Prostate gland (tissue), 2 donors: ENCODE measurements around the gene SNX3. TPM values are rescaled to one million over a fixed set of nuclear protein-coding genes. Genes with fewer than 3 reads are reported as not detected.
"Not testable (repeated sequence)": the region's sequence is repeated elsewhere in the genome, so short reads cannot be mapped to it uniquely, and the experiment has no call there.

Experiments used
- DNase-seq: peaks from one replicate; pipeline ENCODE4 v3.0.0-alpha.2; 2019; ENCODE audit warnings: low spot score
- H3K27ac ChIP-seq, 2 donors: fragments of 200-600 bp; sonication (generic); 2 replicates each; pipeline ENCODE4 v1.5.1; 2017 to 2019
- H3K27me3 ChIP-seq: fragments of 200-600 bp; sonication (generic); replicated peaks from 2 replicates; pipeline ENCODE4 v1.5.1; 2019; ENCODE audit not compliant: insufficient read depth
- H3K36me3 ChIP-seq, 2 donors: fragments of 200-600 bp; sonication (generic); 1 replicate in 1 of 2; 2 replicates in 1 of 2; pipeline versions ENCODE4 v1.5.1 to v1.8.1; 2017 to 2019
- H3K4me1 ChIP-seq: fragments of 200-600 bp; sonication (generic); replicated peaks from 2 replicates; pipeline ENCODE4 v1.5.1; 2019
- H3K4me3 ChIP-seq, 2 donors: fragments of 200-600 bp; sonication (generic); 2 replicates each; pipeline ENCODE4 v1.5.1; 2017 to 2019
- H3K9me3 ChIP-seq: fragments of 200-600 bp; sonication (generic); 2 replicates; pipeline ENCODE4 v1.5.1; 2017
- POLR2A ChIP-seq: fragments of 450-650 bp; IDR thresholded peaks from one replicate; pipeline ENCODE4 v1.6.1; 2016; ENCODE audit warnings: antibody characterized with exemption, mild to moderate bottlenecking
- POLR2AphosphoS5 ChIP-seq: sonication (generic); formaldehyde crosslinking; IDR thresholded peaks from one replicate; pipeline ENCODE4 v1.6.1; 2017; ENCODE audit warnings: antibody characterized with exemption
- WGBS: methylation state at CpG from one replicate; pipeline ENCODE4 v1.1.5; 2018; 5-methylcytosine and 5-hydroxymethylcytosine counted together
- intact Hi-C: fragments of 100-400 bp; cut with DNase I; formaldehyde crosslinking; loops from one replicate; pipeline ENCODE4 v1.14.2; 2022
- total RNA-seq, 2 donors: library from RNA; depleted of rRNA; stranded (reverse); fragments of >200 nt; gene quantifications; one replicate each; pipeline ENCODE4 v1.1.0, GENCODE V29; 2016
- TF ChIP-seq, protein P1 (sequence below), 4 experiments: fragments of 200-600 bp in 2 of 4; fragments of 450-650 bp in 2 of 4; sonication (generic) in 2 of 4; IDR thresholded peaks; 1 replicate in 3 of 4; 2 replicates in 1 of 4; pipeline ENCODE4 v1.5.1; 2016 to 2019; ENCODE audit warnings: antibody characterized with exemption in 4 of 4, mild to moderate bottlenecking in 2 of 4, moderate library complexity in 2 of 4

SNX3 gene
- total RNA-seq, 2 donors from 2014 or later, result 93.3 to 93.6 TPM

- intact Hi-C loops, result no loop called here
- Histone ChIP-seq H3K27me3 (no peaks in the 10 kb centered on the region), H3K27ac (no peak overlapping the region), H3K36me3 (no peaks in the 10 kb centered on the region), H3K9me3 (no peaks in the 10 kb centered on the region), H3K4me3 (no peak overlapping the region), H3K4me1 (no peaks in the 10 kb centered on the region)
- TF ChIP-seq, protein P1, sequence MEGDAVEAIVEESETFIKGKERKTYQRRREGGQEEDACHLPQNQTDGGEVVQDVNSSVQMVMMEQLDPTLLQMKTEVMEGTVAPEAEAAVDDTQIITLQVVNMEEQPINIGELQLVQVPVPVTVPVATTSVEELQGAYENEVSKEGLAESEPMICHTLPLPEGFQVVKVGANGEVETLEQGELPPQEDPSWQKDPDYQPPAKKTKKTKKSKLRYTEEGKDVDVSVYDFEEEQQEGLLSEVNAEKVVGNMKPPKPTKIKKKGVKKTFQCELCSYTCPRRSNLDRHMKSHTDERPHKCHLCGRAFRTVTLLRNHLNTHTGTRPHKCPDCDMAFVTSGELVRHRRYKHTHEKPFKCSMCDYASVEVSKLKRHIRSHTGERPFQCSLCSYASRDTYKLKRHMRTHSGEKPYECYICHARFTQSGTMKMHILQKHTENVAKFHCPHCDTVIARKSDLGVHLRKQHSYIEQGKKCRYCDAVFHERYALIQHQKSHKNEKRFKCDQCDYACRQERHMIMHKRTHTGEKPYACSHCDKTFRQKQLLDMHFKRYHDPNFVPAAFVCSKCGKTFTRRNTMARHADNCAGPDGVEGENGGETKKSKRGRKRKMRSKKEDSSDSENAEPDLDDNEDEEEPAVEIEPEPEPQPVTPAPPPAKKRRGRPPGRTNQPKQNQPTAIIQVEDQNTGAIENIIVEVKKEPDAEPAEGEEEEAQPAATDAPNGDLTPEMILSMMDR (IDR thresholded peaks at IDR 0.05), result no peak
- TF ChIP-seq POLR2A, result no peak
- no peak for TF ChIP-seq POLR2AphosphoS5
- WGBS, result 92% methylated on average over 1 of the region's 1 CpG
- no peak for DNase-seq
Measured at GRCh38 chr6:108253241-108253640, 7.6 kb downstream of the SNX3 start.

GRCh38 chr6:108252055-108252454 lies 8.8 kb downstream of the SNX3 start:
- H3K36me3 ChIP-seq, result no peaks in the 10 kb centered on the region
- DNase-seq, result no peak
- intact Hi-C loops, result no loop called here
- no peaks in the 10 kb centered on the region for H3K27me3 ChIP-seq
- H3K4me3 ChIP-seq, result no peak overlapping the region
- no peaks in the 10 kb centered on the region for H3K4me1 ChIP-seq
- WGBS, result 92% methylated on average over 5 of the region's 5 CpGs
- no peak overlapping the region for H3K27ac ChIP-seq
- TF ChIP-seq POLR2A (no peak), POLR2AphosphoS5 (no peak)
- TF ChIP-seq, protein P1 (IDR thresholded peaks at IDR 0.05), result no peak
- H3K9me3 ChIP-seq, result no peaks in the 10 kb centered on the region

GRCh38 chr6:108251252-108251651 lies 9.6 kb downstream of the SNX3 start:
- TF ChIP-seq, protein P1 (IDR thresholded peaks at IDR 0.05), result no peak
- TF ChIP-seq POLR2A, result no peak
- DNase-seq, result no peak
- H3K4me3 ChIP-seq, result no peak overlapping the region
- no peaks in the 10 kb centered on the region for H3K9me3 ChIP-seq
- intact Hi-C loops, result no loop called here
- H3K4me1 ChIP-seq, result no peaks in the 10 kb centered on the region
- H3K36me3 ChIP-seq, result no peaks in the 10 kb centered on the region
- H3K27me3 ChIP-seq, result no peaks in the 10 kb centered on the region
- H3K27ac ChIP-seq, result no peak overlapping the region
- 68% methylated on average over 2 of the region's 2 CpGs for WGBS

GRCh38 chr6:108250240-108250866 lies 10.5 kb downstream of the SNX3 start:
- H3K4me3 ChIP-seq, result no peak overlapping the region
- WGBS, result 69% methylated on average over 2 of the region's 2 CpGs
- intact Hi-C loops, result no loop called here
- H3K27ac ChIP-seq, result no peak overlapping the region
- TF ChIP-seq POLR2AphosphoS5 (no peak), POLR2A (no peak)
- TF ChIP-seq, protein P1 (IDR thresholded peaks at IDR 0.05), result no peak
- DNase-seq, result no peak
- no peaks in the 10 kb centered on the region for H3K9me3 ChIP-seq
- no peaks in the 10 kb centered on the region for H3K27me3 ChIP-seq
- no peaks in the 10 kb centered on the region for H3K4me1 ChIP-seq
- no peaks in the 10 kb centered on the region for H3K36me3 ChIP-seq

DNA sequence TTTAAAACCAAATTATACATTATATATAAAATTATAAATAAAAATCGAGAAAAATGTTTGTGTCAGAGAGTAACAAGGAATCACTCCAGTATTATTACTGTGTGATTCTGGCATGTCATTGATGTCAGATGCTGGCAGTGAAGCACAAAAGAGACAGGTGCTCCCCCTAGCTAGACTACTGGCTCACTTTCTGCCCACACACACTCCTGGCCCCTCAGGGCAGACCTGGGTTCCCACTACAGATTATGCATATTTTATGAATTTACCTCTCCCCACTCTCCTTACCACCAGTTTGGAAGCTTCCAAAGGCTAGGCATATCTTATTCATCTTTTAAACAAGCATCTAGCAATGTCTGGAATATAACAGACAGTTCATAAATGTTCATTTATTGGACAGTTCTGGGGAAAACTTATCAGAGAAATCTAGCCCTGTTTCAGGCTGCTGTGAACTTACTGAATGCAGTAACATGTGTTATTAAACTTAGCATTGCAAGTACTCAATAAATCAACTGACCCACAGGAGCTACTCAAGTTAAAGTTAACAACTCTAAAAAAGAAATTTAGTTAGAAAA lies 12.8 kb downstream of the SNX3 start:
- intact Hi-C loops, result no loop called here
- Histone ChIP-seq H3K36me3 (no peaks in the 10 kb centered on the region), H3K27ac (no peak overlapping the region), H3K4me1 (peaks cover 2% of the 10 kb centered on the region), H3K27me3 (no peaks in the 10 kb centered on the region), H3K4me3 (no peak overlapping the region), H3K9me3 (no peaks in the 10 kb centered on the region)
- WGBS, result 57% methylated on average over 1 of the region's 1 CpG
- DNase-seq, result no peak
- TF ChIP-seq, protein P1 (IDR thresholded peaks at IDR 0.05), result no peak

- intact Hi-C loops, H3K36me3 ChIP-seq, H3K4me3 ChIP-seq, H3K9me3 ChIP-seq, H3K27me3 ChIP-seq, DNase-seq, H3K27ac ChIP-seq, H3K4me1 ChIP-seq: not testable (repeated sequence)
- 96% methylated on average over 7 of the region's 7 CpGs for WGBS
Measured at GRCh38 chr6:108245095-108245494, 15.7 kb downstream of the SNX3 start.
